Colonic mucosa (tissue), 4 donors: ENCODE data around the gene NCOA7. TPM values are rescaled to one million over a fixed set of nuclear protein-coding genes. Genes with fewer than 3 reads are reported as not detected.
A peak's percentile ranks its signal among the peaks of the same experiment; 100 is the strongest.

Experiments used
- DNase-seq: peaks from one replicate; pipeline ENCODE4 v3.0.0-alpha.2; 2020
- H3K27ac ChIP-seq: fragments of 200-600 bp; one replicate; pipeline ENCODE4 v1.8.0; 2021
- H3K27me3 ChIP-seq: fragments of 200-600 bp; one replicate; pipeline ENCODE4 v1.8.0; 2021
- H3K36me3 ChIP-seq: fragments of 200-600 bp; one replicate; pipeline ENCODE4 v1.8.0; 2021
- H3K4me1 ChIP-seq: fragments of 200-600 bp; one replicate; pipeline ENCODE4 v1.8.0; 2021; ENCODE audit warnings: mild to moderate bottlenecking
- H3K4me3 ChIP-seq: fragments of 200-600 bp; one replicate; pipeline ENCODE4 v1.8.0; 2021
- H3K9ac ChIP-seq, 2 donors: one replicate each; pipeline ENCODE4 v1.7.0; 2013; ENCODE audit warnings: control low read depth in 2 of 2, low read depth in 2 of 2, low read length in 2 of 2
- H3K9me3 ChIP-seq: fragments of 200-600 bp; one replicate; pipeline ENCODE4 v1.8.0; 2021
- intact Hi-C: fragments of 100-400 bp; cut with DNase I; formaldehyde crosslinking; loops from one replicate; pipeline ENCODE4 v1.14.1; 2022
- total RNA-seq, 2 donors: library from RNA; stranded (reverse); fragmentation: NEBNext Ultra II Directional in 1 of 2; extraction: Animal tissue kit (Norgen Biotek cat#: 25700) in 1 of 2; gene quantifications; one replicate each; pipeline ENCODE4 v1.2.1, GENCODE V29; 2021
- TF ChIP-seq, protein P1 (sequence below): fragments of 200-600 bp; IDR thresholded peaks from one replicate; pipeline ENCODE4 v1.8.0; 2022; ENCODE audit warnings: antibody characterized with exemption, mild to moderate bottlenecking
- donor health status: healthy.
- donor health status: DM: no; HTN: no; CAD: no.
- donor health status: DM: no; HTN: no; CAD: no.

The NCOA7 gene
- total RNA-seq, 2 donors from 2014 or later, result 24.9 to 59.3 TPM

DNA sequence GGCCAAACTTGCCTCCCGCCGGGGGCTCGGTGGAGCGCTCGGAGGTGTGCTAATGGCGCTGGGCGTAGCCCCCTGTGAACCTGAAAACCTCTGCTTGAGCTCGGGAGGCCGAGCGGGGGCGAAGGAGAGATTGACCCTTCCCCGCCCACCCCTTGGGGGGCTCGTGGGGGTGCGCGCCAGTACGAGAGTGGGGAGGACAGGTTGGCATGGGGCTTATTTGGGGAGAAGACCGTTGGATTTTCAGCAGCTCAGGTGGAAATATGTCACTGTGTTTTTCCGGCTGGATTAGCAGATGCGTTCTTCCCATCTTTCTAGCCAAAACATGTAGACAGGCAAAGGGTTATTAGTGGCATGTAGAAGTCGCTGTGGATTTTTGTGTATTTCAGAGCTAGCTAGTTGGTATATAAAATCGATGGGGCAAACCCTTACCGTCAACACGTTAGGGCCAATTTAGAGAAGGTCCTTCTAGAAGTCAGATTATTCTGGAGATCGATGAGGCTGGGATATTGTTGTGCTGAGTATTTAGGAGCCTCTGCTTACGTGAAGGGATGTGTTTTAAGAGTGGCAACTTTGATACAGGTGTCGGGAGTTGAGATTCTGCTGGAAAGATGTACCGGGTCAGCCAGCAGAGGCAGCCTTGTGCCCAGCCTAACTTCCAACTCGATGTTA is 525 bp downstream of the NCOA7 start:
- peak; percentile 56 for DNase-seq
- H3K4me1 ChIP-seq, result peaks cover 6% of the 10 kb centered on the region
- H3K27ac ChIP-seq, result peak overlapping the region; percentile 93
- H3K4me3 ChIP-seq, result peak overlapping the region; percentile 90
- H3K36me3 ChIP-seq, result no peaks in the 10 kb centered on the region
- H3K9ac ChIP-seq, result peak overlapping the region; percentile 67 to 96
- H3K9me3 ChIP-seq, result no peaks in the 10 kb centered on the region
- TF ChIP-seq, protein P1, sequence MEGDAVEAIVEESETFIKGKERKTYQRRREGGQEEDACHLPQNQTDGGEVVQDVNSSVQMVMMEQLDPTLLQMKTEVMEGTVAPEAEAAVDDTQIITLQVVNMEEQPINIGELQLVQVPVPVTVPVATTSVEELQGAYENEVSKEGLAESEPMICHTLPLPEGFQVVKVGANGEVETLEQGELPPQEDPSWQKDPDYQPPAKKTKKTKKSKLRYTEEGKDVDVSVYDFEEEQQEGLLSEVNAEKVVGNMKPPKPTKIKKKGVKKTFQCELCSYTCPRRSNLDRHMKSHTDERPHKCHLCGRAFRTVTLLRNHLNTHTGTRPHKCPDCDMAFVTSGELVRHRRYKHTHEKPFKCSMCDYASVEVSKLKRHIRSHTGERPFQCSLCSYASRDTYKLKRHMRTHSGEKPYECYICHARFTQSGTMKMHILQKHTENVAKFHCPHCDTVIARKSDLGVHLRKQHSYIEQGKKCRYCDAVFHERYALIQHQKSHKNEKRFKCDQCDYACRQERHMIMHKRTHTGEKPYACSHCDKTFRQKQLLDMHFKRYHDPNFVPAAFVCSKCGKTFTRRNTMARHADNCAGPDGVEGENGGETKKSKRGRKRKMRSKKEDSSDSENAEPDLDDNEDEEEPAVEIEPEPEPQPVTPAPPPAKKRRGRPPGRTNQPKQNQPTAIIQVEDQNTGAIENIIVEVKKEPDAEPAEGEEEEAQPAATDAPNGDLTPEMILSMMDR, result no peak
- no peaks in the 10 kb centered on the region for H3K27me3 ChIP-seq
- intact Hi-C loops, result loop anchor here (5.0 kb wide), 1 partner anchor 171 kb away; no protein-coding TSS in a partner anchor

DNA sequence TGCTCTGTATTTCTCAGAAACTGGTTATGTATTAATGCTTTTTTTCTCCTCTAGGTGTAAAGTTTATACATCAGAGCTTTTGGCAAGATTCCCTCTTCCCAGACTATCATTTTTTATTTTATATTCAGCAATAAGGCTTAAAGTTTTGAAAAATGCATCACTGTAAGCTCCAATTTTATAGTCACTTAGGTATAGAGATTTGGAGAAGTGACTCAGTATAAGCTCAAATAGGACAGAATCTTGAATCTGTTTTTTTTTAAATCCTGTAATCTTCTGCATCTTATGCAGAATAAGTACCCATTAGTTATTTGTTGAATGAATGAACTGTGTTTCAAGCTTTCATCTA is 1.0 kb downstream of the NCOA7 start:
- Histone ChIP-seq H3K27ac (peak overlapping the region; percentile 93), H3K9me3 (no peaks in the 10 kb centered on the region), H3K36me3 (no peaks in the 10 kb centered on the region), H3K4me1 (peaks cover 6% of the 10 kb centered on the region), H3K27me3 (no peaks in the 10 kb centered on the region), H3K4me3 (peak overlapping the region; percentile 90), H3K9ac (peak overlapping the region in 1 of 2 donors; percentile 67)
- intact Hi-C loops, result loop anchor here (5.0 kb wide), 1 partner anchor 171 kb away; no protein-coding TSS in a partner anchor
- TF ChIP-seq, protein P1, result peak; percentile 37
- DNase-seq, result no peak

DNA sequence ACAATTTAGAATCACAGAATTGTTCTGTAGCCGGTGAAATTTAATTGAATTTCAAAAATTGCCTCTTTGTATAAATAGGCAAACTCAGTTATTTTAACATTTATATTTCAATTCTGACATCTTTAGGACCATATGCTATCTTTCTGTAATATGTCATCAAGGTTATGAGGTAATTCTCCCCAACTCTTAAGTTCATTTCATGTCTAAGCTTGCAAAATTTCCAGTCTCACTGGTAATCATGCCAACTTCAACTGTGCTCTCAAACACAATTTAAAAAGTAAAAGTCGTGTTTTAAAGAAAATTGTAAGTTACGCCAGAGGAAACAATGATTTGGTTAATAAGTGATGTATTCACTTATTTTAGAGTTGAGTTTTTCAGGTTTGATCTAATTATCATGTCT is 1.4 kb downstream of the NCOA7 start:
- TF ChIP-seq, protein P1, result no peak
- H3K4me1 ChIP-seq, result peaks cover 6% of the 10 kb centered on the region
- DNase-seq, result no peak
- no peaks in the 10 kb centered on the region for H3K36me3 ChIP-seq
- no peaks in the 10 kb centered on the region for H3K9me3 ChIP-seq
- peak overlapping the region; percentile 90 for H3K4me3 ChIP-seq
- no peaks in the 10 kb centered on the region for H3K27me3 ChIP-seq
- intact Hi-C loops, result loop anchor here (5.0 kb wide), 1 partner anchor 170 kb away; no protein-coding TSS in a partner anchor
- H3K9ac ChIP-seq, result no peak overlapping the region
- no peak overlapping the region for H3K27ac ChIP-seq

DNA sequence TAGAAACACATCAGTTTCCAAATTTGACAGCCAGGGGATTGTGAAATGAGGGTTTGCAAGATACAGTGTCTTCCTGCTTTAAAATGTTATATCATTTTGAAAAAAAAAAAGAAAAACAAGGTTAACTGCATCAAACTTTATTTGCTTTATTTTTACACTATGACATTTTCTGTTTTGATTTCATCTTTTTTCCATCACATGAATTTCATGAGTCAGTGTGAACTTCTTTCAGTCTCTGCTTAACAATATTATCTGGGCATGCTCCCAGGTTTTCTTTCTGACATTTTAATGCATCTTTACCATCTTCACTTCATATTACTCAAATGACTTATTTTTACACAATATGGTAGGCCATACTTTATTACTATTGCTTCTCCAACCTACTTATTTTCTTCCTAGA is 1.9 kb downstream of the NCOA7 start:
- Histone ChIP-seq H3K4me3 (no peak overlapping the region), H3K27ac (no peak overlapping the region)

DNA sequence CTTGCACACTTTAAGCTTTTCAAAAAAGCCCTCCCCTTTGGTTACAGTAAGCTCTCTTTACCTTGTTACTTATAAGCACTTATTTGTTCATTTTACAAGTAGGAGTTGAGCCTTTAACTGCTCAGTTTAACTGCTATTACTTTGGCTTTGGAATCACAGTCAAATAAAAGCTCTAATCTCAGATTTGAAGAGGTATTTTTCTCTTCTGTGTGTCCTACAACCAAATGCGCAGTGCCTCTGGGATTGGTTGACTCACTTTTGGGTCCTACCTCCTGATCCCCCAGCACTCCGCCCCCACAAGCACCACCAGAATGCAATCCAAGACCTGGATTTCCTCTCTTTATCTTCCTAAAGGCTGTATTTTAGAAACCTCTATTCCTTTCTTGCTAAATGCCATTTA is 2.5 kb downstream of the NCOA7 start:
- Histone ChIP-seq H3K36me3 (no peaks in the 10 kb centered on the region), H3K4me1 (peaks cover 6% of the 10 kb centered on the region)
- intact Hi-C loops, result loop anchor here (5.0 kb wide), 1 partner anchor 169 kb away; no protein-coding TSS in a partner anchor

More for the DNA sequence above, 1.9 kb downstream of the NCOA7 start:
- no peak for DNase-seq
- no peaks in the 10 kb centered on the region for H3K9me3 ChIP-seq
- H3K36me3 ChIP-seq, result no peaks in the 10 kb centered on the region
- peaks cover 6% of the 10 kb centered on the region for H3K4me1 ChIP-seq
- H3K9ac ChIP-seq, result no peak overlapping the region
- H3K27me3 ChIP-seq, result no peaks in the 10 kb centered on the region
- intact Hi-C loops, result loop anchor here (5.0 kb wide), 1 partner anchor 170 kb away; no protein-coding TSS in a partner anchor
- TF ChIP-seq, protein P1, result no peak

More for the DNA sequence above, 2.5 kb downstream of the NCOA7 start:
- TF ChIP-seq, protein P1, result no peak
- no peak for DNase-seq
- Histone ChIP-seq H3K9me3 (no peaks in the 10 kb centered on the region), H3K27me3 (no peaks in the 10 kb centered on the region), H3K4me3 (no peak overlapping the region), H3K9ac (no peak overlapping the region), H3K27ac (no peak overlapping the region)
